BJ (cell line): ENCODE data around the gene KNL1. TPM values are rescaled to one million over a fixed set of nuclear protein-coding genes. Genes with fewer than 3 reads are reported as not detected.

Source experiments
- CTCF ChIA-PET: fragments of 350-600 bp; formaldehyde crosslinking; extraction: SDS; loops from one replicate; lab custom pipeline; 2021; ENCODE audit warnings: antibody characterized with exemption, inconsistent platforms; lab: Yijun Ruan, JAX
- POLR2A ChIA-PET: fragments of 300-600 bp; sonication (Branson Sonifier 250); formaldehyde crosslinking; extraction: SDS; loops from one replicate; lab custom pipeline; 2021; ENCODE audit warnings: antibody characterized with exemption; lab: Charles Lee
- DNase-seq: peaks from one replicate; pipeline ENCODE4 v3.0.0-alpha.2; 2011; ENCODE audit warnings: low read depth
- H3K27me3 ChIP-seq: 2 replicates; pipeline ENCODE4 v1.6.0; 2011; ENCODE audit warnings: low read length; ENCODE audit not compliant: control insufficient read depth, insufficient read depth
- H3K36me3 ChIP-seq: 2 replicates; pipeline ENCODE4 v1.5.1; 2011; ENCODE audit warnings: low read length; ENCODE audit not compliant: control insufficient read depth, insufficient read depth
- H3K4me3 ChIP-seq: 2 replicates; pipeline ENCODE4 v1.5.1; 2011; ENCODE audit warnings: low read depth, mild to moderate bottlenecking, control low read depth, low read length
- CTCF ChIP-seq: IDR thresholded peaks from 2 replicates; pipeline ENCODE4 v1.5.1; 2011; ENCODE audit warnings: low read depth, mild to moderate bottlenecking, control low read depth, inconsistent platforms, low read length, moderate library complexity; ENCODE audit not compliant: insufficient read depth
- polyA plus RNA-seq: library from polyadenylated mRNA; depleted of rRNA; stranded (reverse); fragments of >200 nt; gene quantifications from 2 replicates; pipeline ENCODE4 v1.2.3, GENCODE V29; 2011; rRNA removed
- small RNA-seq: library from RNA; depleted of rRNA; stranded (forward); fragments of <200 nt; gene quantifications from one replicate; pipeline ENCODE3, GENCODE V24; 2012; ENCODE audit warnings: low replicate concordance, low read depth; ENCODE audit not compliant: insufficient read length

The KNL1 gene
- polyA plus RNA-seq, 1 experiment: 3.9 TPM

GRCh38 chr15:40697916-40698315 is 103.9 kb downstream of the KNL1 start:
- ChIA-PET CTCF (no interaction called here), POLR2A (interaction anchor here (0.6 kb wide), 1 partner anchor 108 kb away, joined by 3 read pairs; no protein-coding TSS in a partner anchor)
- no peaks in the 10 kb centered on the region for H3K27me3 ChIP-seq
- no peaks in the 10 kb centered on the region; the same call in 1 of the 2 replicates for H3K36me3 ChIP-seq
- TF ChIP-seq CTCF: no peak
- DNase-seq: no peak
- H3K4me3 ChIP-seq: no peak overlapping the region

- ChIA-PET CTCF (interaction anchor here (0.8 to 0.9 kb wide), 2 partner anchors 42 to 239 kb away, joined by 3 read pairs; no protein-coding TSS in a partner anchor), POLR2A (no interaction called here)
- no peaks in the 10 kb centered on the region; the same call in 1 of the 2 replicates for H3K36me3 ChIP-seq
- TF ChIP-seq CTCF: peak; percentile 23
- no peak overlapping the region for H3K4me3 ChIP-seq
- no peaks in the 10 kb centered on the region for H3K27me3 ChIP-seq
- no peak for DNase-seq
Measured at GRCh38 chr15:40702077-40702476, 108.0 kb downstream of the KNL1 start.

GRCh38 chr15:40706121-40706520 is 112.1 kb downstream of the KNL1 start:
- H3K36me3 ChIP-seq: peaks cover 2% of the 10 kb centered on the region; the same call in 1 of the 2 replicates
- no peak overlapping the region for H3K4me3 ChIP-seq
- TF ChIP-seq CTCF: no peak
- DNase-seq: no peak
- CTCF ChIA-PET: interaction anchor here (1.2 kb wide), 1 partner anchor 18 kb away, joined by 3 read pairs; no protein-coding TSS in a partner anchor
- H3K27me3 ChIP-seq: no peaks in the 10 kb centered on the region
- POLR2A ChIA-PET: no interaction called here

Small RNA genes lying within 50 kb of the gene (small RNA-seq; reads per million reads assigned to genes)
- gene RF00017 (not detected), gene RN7SL376P (not detected)

Other genes with a start within 250 kb of the KNL1 start
- not detected in 2 replicates for gene PHGR1, start 243.2 kb upstream of the KNL1 start, polyA plus RNA-seq
- gene DISP2, start 236.0 kb upstream of the KNL1 start, polyA plus RNA-seq: 0.16 and 0.23 TPM in 2 replicates
- 26.4 and 32.5 TPM in 2 replicates for gene KNSTRN, start 211.5 kb upstream of the KNL1 start, polyA plus RNA-seq
- gene IVD, start 188.5 kb upstream of the KNL1 start, polyA plus RNA-seq: 48.6 and 63.9 TPM in 2 replicates
- 3.2 and 3.3 TPM in 2 replicates for gene BAHD1, start 153.3 kb upstream of the KNL1 start, polyA plus RNA-seq
- gene CHST14, start 123.3 kb upstream of the KNL1 start, polyA plus RNA-seq: 18.6 and 32.3 TPM in 2 replicates
- 14.1 and 14.8 TPM in 2 replicates for gene CCDC32, start 29.2 kb upstream of the KNL1 start, polyA plus RNA-seq
- gene RPUSD2, start 24.9 kb upstream of the KNL1 start, polyA plus RNA-seq: 7.5 and 9.3 TPM in 2 replicates
- gene RAD51, start 100.9 kb downstream of the KNL1 start, polyA plus RNA-seq: 8.9 TPM in 2 replicates
- 25.1 and 28.3 TPM in 2 replicates for gene RMDN3, start 161.0 kb downstream of the KNL1 start, polyA plus RNA-seq
- 2.5 and 3.1 TPM in 2 replicates for gene GCHFR, start 169.8 kb downstream of the KNL1 start, polyA plus RNA-seq
- gene C15orf62, start 175.7 kb downstream of the KNL1 start, polyA plus RNA-seq: 0.04 TPM in 1 of 2 replicates, not detected in the other
- 22.6 and 31.9 TPM in 2 replicates for gene ZFYVE19, start 212.8 kb downstream of the KNL1 start, polyA plus RNA-seq
- gene DNAJC17, start 213.2 kb downstream of the KNL1 start, polyA plus RNA-seq: 30.8 and 37.1 TPM in 2 replicates
- gene PPP1R14D, start 234.5 kb downstream of the KNL1 start, polyA plus RNA-seq: not detected in 2 replicates
- 0.22 and 1.1 TPM in 2 replicates for gene SPINT1, start 249.8 kb downstream of the KNL1 start, polyA plus RNA-seq